Neuronal stem cell (in vitro differentiated cells): ENCODE measurements around the gene PXDN.
A peak's percentile ranks its signal among the peaks of the same experiment; 100 is the strongest.

ENCODE experiments used
- DNase-seq: peaks from one replicate; pipeline ENCODE4 v3.0.0-alpha.2; 2013; ENCODE audit warnings: low spot score
- H2AFZ ChIP-seq: one replicate; pipeline ENCODE4 v1.6.1; 2013; ENCODE audit warnings: mild to moderate bottlenecking, low read length, inconsistent platforms
- H2AK5ac ChIP-seq: 2 replicates; pipeline ENCODE4 v1.6.1; 2013; ENCODE audit warnings: low read depth, mild to moderate bottlenecking, inconsistent platforms, low read length, moderate library complexity, mixed read lengths
- H2BK120ac ChIP-seq: 2 replicates; pipeline ENCODE4 v1.6.1; 2013; ENCODE audit warnings: low read depth, mild to moderate bottlenecking, inconsistent platforms, low read length, moderate library complexity, mixed read lengths
- H2BK12ac ChIP-seq: one replicate; pipeline ENCODE4 v1.6.1; 2013; ENCODE audit warnings: low read length, inconsistent platforms
- H2BK15ac ChIP-seq: 2 replicates; pipeline ENCODE4 v1.6.1; 2013; ENCODE audit warnings: mild to moderate bottlenecking, low read length, inconsistent platforms, mixed read lengths
- H2BK5ac ChIP-seq: one replicate; pipeline ENCODE4 v1.6.1; 2013; ENCODE audit warnings: inconsistent platforms, mild to moderate bottlenecking, low read length, moderate library complexity
- H3K14ac ChIP-seq: one replicate; pipeline ENCODE4 v1.6.1; 2013; ENCODE audit warnings: low read length, inconsistent platforms
- H3K18ac ChIP-seq: 2 replicates; pipeline ENCODE4 v1.6.1; 2013; ENCODE audit warnings: low read length, inconsistent platforms
- H3K23ac ChIP-seq: 2 replicates; pipeline ENCODE4 v1.6.1; 2013; ENCODE audit warnings: low read depth, mild to moderate bottlenecking, mixed read lengths, low read length, inconsistent platforms; ENCODE audit not compliant: poor library complexity
- H3K27ac ChIP-seq: replicated peaks from 3 replicates; pipeline ENCODE4 v1.5.1; 2013; ENCODE audit warnings: low read length, inconsistent platforms
- H3K27me3 ChIP-seq, 3 experiments: 2 replicates each; pipeline ENCODE4 v1.6.1; 2013; ENCODE audit warnings: low read length in 3 of 3, mild to moderate bottlenecking in 2 of 3, inconsistent platforms in 1 of 3, low read depth in 1 of 3, mixed read lengths in 1 of 3, moderate library complexity in 1 of 3; ENCODE audit not compliant: control insufficient read depth in 3 of 3, insufficient read depth in 3 of 3
- H3K36me3 ChIP-seq, 2 donors: replicated peaks in 1 of 2; 2 replicates each; pipeline ENCODE4 v1.6.1; 2013; ENCODE audit warnings: low read length in 2 of 2; ENCODE audit not compliant: control insufficient read depth in 2 of 2, insufficient read depth in 2 of 2
- H3K4ac ChIP-seq: 2 replicates; pipeline ENCODE4 v1.6.1; 2013; ENCODE audit warnings: inconsistent platforms, mild to moderate bottlenecking, low read length, moderate library complexity
- H3K4me1 ChIP-seq, 2 donors: 1 replicate in 1 of 2; 2 replicates in 1 of 2; pipeline ENCODE4 v1.6.1; 2013; ENCODE audit warnings: low read length in 2 of 2, low read depth in 1 of 2; ENCODE audit not compliant: control insufficient read depth in 2 of 2, insufficient read depth in 1 of 2
- H3K4me2 ChIP-seq: one replicate; pipeline ENCODE4 v1.6.1; 2013; ENCODE audit warnings: mild to moderate bottlenecking, low read length, inconsistent platforms; ENCODE audit not compliant: insufficient read depth, poor library complexity, severe bottlenecking
- H3K4me3 ChIP-seq, 2 donors: 2 replicates each; pipeline ENCODE4 v1.5.1; 2013; ENCODE audit warnings: low read length in 2 of 2, mild to moderate bottlenecking in 2 of 2, inconsistent platforms in 1 of 2, moderate library complexity in 1 of 2
- H3K79me1 ChIP-seq: one replicate; pipeline ENCODE4 v1.6.1; 2013; ENCODE audit warnings: low read depth, mild to moderate bottlenecking, inconsistent platforms, low read length, moderate library complexity
- H3K9ac ChIP-seq: one replicate; pipeline ENCODE4 v1.6.1; 2013; ENCODE audit warnings: mild to moderate bottlenecking, low read depth, low read length, inconsistent platforms; ENCODE audit not compliant: poor library complexity
- H3K9me3 ChIP-seq, 2 donors: replicated peaks in 1 of 2; 2 replicates each; pipeline versions ENCODE3 to v1.6.1; 2013; ENCODE audit warnings: low read length in 2 of 2, mild to moderate bottlenecking in 2 of 2, inconsistent platforms in 1 of 2, low read depth in 1 of 2, mixed read lengths in 1 of 2, moderate library complexity in 1 of 2; ENCODE audit not compliant: control insufficient read depth in 2 of 2, insufficient read depth in 1 of 2
- H4K8ac ChIP-seq: one replicate; pipeline ENCODE4 v1.6.1; 2013; ENCODE audit warnings: low read depth, mild to moderate bottlenecking, inconsistent platforms, low read length, moderate library complexity
- H4K91ac ChIP-seq: one replicate; pipeline ENCODE4 v1.6.1; 2013; ENCODE audit warnings: low read length, low read depth, mild to moderate bottlenecking, inconsistent platforms; ENCODE audit not compliant: poor library complexity
- WGBS, 2 donors: extraction: QIAGEN DNeasy Blood & Tissue Kit; methylation state at CpG; one replicate each; pipeline ENCODE4 v1.1.7; 2013; ENCODE audit warnings: missing lambda C conversion rate in 2 of 2, mixed read lengths in 1 of 2; ENCODE audit not compliant: insufficient read length in 2 of 2, insufficient replicate concordance in 1 of 2; ENCODE audit errors: extremely low coverage in 2 of 2; 5-methylcytosine and 5-hydroxymethylcytosine counted together

Gene PXDN

DNA sequence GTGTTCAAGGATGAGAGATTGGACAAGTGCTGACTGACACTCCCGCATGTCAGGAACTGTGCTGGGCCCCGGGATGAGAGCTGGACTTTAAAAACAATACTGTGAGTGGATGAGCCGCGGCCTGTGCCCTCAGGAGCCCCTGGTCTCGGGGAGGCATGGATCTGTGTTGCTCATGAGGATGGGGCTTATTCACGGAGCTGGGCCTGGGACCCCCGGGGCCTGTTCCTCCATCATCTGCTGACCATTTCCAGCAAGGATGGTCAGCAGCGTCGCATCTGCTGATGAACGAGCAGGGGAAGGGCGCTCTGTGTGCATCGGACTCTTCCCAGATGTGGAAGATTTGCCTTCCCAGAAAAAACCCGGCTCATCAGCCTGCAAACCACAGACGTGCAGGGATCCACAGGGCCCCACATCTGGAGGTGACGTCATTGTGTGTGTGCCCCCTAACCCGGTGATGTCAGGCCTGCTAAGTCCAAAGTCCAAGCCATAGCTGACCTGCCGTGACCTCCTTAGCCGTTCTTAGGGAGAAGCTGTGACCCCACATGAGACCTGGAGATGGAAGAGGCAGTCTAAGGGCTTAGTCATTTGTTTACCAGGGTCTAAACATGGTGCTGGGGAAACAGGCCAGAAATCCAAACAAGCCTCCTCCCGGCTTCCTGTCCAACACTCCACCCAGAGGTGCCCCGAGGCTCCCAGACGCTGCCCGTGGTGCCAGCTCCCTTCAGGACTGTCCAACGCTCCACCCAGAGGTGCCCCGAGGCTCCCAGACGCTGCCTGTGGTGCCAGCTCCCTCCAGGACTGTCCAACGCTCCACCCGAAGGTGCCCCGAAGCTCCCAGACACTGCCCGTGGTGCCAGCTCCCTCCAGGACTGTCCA lies 143.9 kb downstream of the PXDN start:
- Histone ChIP-seq H3K9ac (no peak overlapping the region), H3K9me3 (peaks cover 0 to 6% of the 10 kb centered on the region in 2 donors), H3K27ac (no peak overlapping the region), H3K4me1 (peaks cover 0 to under 1% of the 10 kb centered on the region in 2 donors), H3K27me3 (no peaks in the 10 kb centered on the region), H3K4ac (no peak overlapping the region), H3K23ac (no peak overlapping the region), H3K18ac (peak overlapping the region; percentile 39), H4K91ac (no peak overlapping the region), H2BK5ac (peak overlapping the region; percentile 79), H3K79me1 (no peaks in the 10 kb centered on the region), H2AK5ac (no peak overlapping the region), H2AFZ (no peak overlapping the region), H3K4me2 (no peak overlapping the region), H3K4me3 (no peak overlapping the region), H2BK120ac (no peak overlapping the region), H2BK12ac (no peak overlapping the region), H4K8ac (no peak overlapping the region), H3K14ac (no peak overlapping the region), H3K36me3 (peaks cover 0 to 2% of the 10 kb centered on the region in 2 donors), H2BK15ac (peak overlapping the region; percentile 50)
- no peak for DNase-seq
- no CpG with 5 or more reads among the region's 29 CpGs for WGBS, 2 donors

DNA sequence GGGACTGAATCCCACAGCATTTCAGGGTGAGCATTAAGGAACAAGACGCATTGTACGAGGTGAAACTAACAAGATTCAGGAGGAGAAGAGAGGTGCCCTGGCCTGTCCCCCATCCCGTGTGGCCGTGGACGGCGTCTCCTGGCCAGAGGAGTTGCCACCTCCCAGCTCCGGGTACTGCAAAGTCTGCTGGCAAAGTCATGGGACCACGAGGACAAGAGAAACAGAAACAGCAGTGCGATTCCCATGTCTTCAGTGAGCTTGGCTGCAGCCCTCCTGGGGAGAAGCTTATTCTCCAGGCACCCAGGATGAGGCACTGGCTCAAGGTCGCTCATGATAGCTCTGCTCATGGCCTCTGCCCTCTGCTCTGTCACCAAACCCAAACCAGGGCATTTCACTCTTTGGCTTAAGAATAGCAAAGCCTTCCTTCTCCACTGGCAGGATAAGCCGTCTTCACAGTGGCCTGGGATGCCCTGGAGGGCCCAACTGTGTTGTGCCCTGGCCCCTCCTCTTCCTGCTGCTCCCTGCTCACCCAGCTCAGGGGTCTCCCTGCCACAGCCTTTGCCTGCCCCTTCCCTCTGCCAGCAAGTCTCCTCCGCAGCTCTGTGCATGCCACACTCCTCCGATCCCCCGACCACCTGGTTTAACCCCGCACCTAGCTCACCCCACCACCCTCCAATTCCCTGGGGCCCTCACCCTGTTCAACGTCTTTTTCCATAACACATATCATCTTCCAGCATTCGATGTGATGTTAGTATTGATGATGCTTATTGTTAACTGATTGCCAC lies 144.8 kb downstream of the PXDN start:
- Histone ChIP-seq H2BK120ac (no peak overlapping the region), H4K91ac (no peak overlapping the region), H2BK15ac (no peak overlapping the region), H2AK5ac (no peak overlapping the region), H3K4me2 (no peak overlapping the region), H3K4me3 (no peak overlapping the region), H3K18ac (peak overlapping the region; percentile 77), H2AFZ (no peak overlapping the region), H3K4me1 (peaks cover 0 to 7% of the 10 kb centered on the region in 2 donors), H2BK12ac (no peak overlapping the region), H3K27me3 (no peaks in the 10 kb centered on the region), H3K36me3 (peaks cover 0 to 2% of the 10 kb centered on the region in 2 donors), H3K4ac (no peak overlapping the region), H3K14ac (no peak overlapping the region), H3K23ac (no peak overlapping the region), H3K9ac (no peak overlapping the region), H4K8ac (no peak overlapping the region), H2BK5ac (no peak overlapping the region), H3K79me1 (no peaks in the 10 kb centered on the region), H3K9me3 (peaks cover 0 to 9% of the 10 kb centered on the region in 2 donors), H3K27ac (no peak overlapping the region)
- no peak for DNase-seq
- no CpG with 5 or more reads among the region's 17 CpGs for WGBS, 2 donors

DNA sequence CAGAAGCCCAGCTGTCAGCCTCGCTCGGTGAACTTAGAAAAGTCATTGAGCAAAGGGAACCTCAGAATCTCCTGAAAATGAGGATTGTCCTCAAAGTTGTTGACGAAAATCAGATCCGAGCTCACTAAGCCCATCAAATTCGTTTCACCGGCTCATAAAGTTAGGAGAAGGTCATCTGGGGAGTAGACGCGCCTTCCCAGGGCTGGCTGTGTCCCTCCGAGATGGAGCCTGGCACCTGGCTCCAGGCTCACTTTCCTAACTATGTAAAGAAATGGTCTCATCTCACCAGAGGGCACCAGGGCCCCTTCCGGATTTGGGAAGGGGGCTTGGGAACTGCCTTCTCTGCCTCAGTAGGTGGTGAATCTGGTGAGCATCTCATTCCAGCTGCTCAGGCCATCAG lies 145.5 kb downstream of the PXDN start:
- H3K4ac ChIP-seq, result no peak overlapping the region
- peaks cover 0 to under 1% of the 10 kb centered on the region in 2 donors for H3K36me3 ChIP-seq
- H3K14ac ChIP-seq, result no peak overlapping the region
- no peak overlapping the region for H3K4me3 ChIP-seq
- H3K18ac ChIP-seq, result no peak overlapping the region
- H2AK5ac ChIP-seq, result no peak overlapping the region
- no peak overlapping the region for H4K8ac ChIP-seq
- no peak overlapping the region for H2BK12ac ChIP-seq
- H2BK120ac ChIP-seq, result no peak overlapping the region
- no peak overlapping the region for H4K91ac ChIP-seq
- peaks cover 0 to 9% of the 10 kb centered on the region in 2 donors for H3K9me3 ChIP-seq
- no peaks in the 10 kb centered on the region for H3K79me1 ChIP-seq
- H3K27ac ChIP-seq, result no peak overlapping the region
- no peak overlapping the region for H2AFZ ChIP-seq
- H2BK5ac ChIP-seq, result no peak overlapping the region
- H3K4me1 ChIP-seq, result peaks cover 2 to 13% of the 10 kb centered on the region in 2 donors
- no peak overlapping the region for H3K4me2 ChIP-seq
- H2BK15ac ChIP-seq, result no peak overlapping the region
- H3K9ac ChIP-seq, result no peak overlapping the region
- DNase-seq, result no peak
- WGBS, 2 donors, result no CpG with 5 or more reads among the region's 10 CpGs
- no peak overlapping the region for H3K23ac ChIP-seq
- H3K27me3 ChIP-seq, result no peaks in the 10 kb centered on the region
